Amniotic stem cell (primary cell): Measurements from ENCODE around the gene ZNF423.

Experiments used
- DNase-seq: peaks from one replicate; lab custom pipeline; 2025; lab: John Stamatoyannopoulos, UW

Gene ZNF423

DNA sequence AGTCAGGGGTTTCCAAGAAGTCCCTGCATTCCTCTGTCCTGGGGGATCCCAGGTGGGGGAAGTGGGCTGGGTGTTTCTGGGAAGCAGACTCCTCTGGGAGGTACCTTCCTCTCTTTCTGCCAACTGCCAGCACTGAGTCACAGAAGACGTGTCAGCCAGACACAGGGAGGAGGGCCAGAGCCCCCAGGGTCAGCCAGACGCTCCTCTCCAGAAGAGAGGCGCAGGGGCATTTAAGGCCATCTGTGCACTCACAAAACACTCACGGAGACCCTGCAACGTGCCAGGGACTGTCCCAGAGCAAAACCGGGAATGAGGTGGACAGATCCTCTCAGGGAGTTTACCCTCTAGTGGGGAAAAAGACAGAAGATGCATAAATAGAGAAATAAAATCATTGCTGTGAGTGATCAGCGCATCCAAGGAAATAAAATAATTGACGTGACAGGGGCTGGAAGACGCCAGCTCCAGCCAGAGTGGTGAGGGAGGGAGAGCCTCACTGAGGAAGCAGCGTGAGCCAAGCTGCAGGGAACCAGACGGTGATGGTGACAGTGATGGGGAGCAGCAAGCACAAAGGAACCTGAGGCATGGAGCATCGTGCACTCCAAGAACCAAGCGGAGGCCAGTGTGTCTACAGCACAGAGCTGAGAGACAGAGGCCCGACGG lies 105.4 kb downstream of the ZNF423 start:
- no peak for DNase-seq

DNA sequence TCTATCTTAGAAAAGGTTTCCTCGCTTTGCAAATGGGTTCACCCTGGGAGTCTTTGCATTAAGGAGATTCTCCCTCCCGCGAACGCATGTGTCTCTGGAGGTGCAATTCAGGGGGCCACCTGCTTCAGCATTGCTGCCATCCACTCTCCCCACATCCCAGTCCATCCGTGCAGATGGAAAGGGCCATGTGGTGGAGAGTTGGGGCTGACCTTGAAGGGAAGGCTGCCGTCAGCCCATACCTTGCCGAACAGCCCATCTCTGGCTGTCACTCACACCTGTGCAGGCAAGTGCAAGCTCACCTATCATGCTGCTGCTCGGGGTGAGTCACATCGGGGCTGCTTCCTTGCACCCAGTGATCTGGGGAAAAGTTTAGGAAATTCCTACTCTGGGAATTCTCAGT lies 106.1 kb downstream of the ZNF423 start:
- no peak for DNase-seq

DNA sequence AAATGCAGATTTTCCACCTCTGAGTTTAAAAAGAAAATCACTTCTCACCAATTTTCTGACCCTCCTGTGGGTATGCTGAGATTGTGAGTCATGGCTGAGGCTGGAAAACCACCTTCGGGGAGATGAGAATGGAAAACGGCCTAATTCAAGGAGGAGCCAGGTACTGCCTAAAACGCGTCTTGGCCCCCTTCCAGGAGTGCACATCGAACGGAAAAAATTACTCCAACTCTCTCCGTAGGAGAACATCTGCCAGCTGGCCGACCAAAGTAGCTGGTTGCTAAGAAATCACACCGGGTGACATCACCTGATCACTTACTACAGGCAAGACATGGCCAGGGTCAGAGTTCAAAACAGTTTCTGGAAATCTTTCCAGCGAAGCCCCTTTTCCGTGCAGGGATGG lies 107.6 kb downstream of the ZNF423 start:
- DNase-seq = no peak

DNA sequence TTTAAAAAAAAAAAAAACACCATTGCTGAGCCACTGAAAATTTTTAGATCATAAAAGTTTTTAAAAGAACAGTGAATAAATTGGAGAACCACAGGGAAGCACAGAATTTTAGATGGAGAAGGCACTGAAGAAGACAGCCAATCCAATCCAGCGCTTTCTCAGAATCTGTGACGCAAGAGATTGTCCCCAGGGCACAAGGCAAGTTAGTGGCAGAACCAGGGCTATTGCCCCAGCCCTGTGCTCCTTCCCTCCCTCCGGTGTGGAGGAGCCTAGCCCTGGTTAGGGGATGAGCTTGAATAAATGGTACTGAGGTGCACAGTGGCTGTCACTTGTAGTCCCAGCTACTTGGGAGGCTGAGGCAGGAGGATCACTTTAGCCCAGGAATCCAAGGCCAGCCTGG lies 108.3 kb downstream of the ZNF423 start:
- DNase-seq = no peak

DNA sequence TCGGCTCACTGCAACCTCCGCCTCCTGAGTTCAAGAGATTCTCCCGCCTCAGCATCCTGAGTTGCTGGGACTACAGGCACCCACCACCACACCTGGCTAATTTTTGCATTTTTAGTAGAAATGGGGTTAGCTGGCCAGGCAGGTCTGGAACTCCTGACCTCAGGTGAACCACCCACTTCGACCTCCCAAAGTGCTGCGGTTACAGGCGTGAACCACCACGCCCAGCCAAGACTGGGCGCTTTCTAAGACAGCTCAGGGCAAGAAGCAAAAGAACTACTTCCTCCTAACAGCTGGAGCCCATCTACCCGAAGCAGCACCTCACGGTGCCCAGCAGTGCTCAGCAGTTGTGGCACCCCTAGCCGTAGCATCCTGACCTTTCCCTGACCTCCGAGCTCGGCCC lies 109.4 kb downstream of the ZNF423 start:
- DNase-seq = no peak

DNA sequence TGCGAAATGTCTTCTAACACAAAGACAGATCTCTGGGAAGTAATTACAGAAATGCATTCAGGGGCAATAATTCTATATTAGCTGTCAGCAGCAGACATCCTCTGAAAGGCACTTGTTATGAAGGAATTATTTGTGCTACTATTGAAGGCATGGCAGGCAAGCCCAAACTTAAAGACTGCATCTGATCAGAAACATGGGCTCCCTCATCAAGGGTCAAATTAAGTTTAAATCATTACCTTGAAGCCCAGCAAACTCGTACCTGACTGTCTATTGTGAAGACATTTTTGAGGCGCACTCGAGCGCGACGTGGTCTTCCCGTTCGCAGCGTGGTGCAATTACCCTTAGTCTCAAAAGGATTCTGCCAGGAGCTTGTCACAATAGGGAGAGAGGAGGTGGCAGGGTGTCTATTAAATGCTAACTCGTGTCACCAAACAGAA lies 110.6 kb downstream of the ZNF423 start:
- DNase-seq = no peak

DNA sequence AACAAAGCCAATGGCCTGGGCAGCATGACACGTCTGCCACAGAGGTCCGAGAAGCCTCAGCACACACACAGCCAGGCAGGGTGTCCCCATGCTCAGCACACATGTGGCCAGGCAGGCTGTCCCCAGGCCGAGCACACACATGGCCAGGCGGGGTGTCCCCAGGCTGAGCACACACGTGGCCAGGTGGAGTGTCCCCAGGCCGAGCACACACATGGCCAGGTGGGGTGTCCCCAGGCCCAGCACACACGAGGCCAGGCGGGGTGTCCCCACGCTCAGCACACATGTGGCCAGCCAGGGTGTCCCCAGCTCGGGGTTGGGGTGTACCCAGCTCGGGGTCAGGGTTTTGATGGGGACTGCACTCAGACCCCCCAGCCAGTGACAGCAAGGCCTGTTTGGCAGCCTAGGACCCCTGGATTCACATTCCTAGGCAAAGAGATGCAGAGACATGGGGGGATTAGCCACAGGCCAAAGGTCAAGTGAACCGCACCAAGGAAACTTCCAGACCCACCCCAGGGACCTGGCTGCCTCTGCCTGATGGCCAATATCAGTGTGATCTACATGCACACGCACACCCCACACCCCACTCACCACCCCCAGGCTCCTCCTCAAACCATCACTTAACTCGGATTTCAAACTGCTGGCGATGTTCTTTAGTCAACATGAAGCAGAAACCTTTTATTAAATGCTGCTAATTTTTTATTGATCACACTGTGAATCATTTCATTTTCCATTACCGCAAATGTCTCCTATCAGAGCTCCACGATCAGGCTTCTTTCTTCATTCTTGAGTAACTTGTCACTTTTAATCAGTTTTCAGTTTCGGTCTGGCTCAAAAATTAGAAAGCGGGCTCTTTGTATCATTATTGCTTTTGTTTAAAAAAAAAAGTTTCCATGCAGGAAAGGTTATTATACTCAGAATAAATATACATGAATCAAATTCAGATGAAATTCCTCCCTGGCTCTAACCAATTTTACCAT lies 111.4 kb downstream of the ZNF423 start:
- DNase-seq = no peak

DNA sequence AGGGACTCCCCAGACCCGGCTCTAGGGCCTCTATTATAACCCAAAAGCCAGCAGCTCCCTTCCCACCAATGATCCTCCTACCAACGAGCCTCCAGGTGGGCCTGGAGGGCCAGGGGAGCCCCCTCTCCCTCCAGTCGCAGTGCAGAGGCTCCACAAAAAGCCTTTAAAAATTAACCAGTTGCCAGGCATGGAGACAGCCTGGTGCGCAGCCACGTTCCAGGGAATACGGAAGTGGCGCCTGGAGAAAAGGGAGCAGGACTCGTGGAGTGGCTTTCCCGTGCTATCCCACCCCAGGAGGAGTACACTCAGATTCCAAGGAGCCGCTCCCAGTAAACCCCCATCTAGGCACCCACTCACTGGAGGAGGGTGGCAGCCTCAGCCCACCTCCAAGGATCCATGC lies 112.3 kb downstream of the ZNF423 start:
- no peak for DNase-seq

DNA sequence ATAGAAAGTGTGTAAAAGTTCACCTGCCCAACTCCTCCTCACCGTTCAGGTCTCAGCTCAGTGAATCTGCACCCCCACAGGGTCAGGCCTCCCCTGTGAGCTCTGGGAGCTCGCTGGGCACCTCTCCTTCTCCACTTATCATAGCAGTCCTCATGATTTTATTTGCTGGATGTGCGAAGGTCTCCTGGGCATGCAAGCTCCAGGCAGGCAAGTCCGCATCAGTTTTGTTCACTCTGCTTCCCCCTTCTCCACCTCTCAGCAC lies 112.8 kb downstream of the ZNF423 start:
- no peak for DNase-seq

DNA sequence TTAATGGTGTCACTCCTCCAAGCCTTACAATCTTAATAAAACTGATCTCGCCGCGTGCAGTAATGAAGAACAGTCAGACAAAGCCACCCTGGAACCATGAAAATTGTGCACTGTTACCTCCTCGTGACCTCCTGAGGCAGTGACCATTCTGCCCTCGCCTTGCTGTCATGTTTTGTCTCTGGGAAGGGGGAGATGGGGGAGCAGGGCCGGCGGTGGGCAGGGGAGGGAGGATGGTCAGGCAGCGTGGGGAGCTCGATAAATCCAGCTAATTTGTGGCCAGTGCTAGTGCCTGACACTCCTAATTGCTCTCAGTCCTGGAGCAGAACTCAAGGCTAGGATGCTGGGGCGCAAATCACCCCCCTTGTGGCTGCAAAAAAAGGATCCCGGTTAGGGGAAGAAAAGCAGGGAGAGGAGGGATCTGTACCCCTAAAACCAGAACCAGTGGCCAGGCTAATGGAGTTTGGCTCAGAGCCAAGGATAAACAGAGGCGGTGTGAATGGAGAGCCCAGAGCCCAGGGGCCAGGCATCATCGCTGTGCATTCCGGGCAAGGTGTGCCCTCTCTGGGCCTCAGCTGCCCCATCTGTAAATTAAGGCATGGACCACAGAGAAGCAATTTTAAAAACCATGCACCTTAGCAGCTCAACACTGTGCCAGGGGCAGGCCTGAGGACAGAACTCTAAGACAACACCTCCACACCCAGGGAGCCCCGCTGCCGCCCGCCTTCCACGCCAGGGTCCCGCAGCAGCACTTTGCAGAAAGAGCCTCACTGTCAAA lies 113.3 kb downstream of the ZNF423 start:
- no peak for DNase-seq

DNA sequence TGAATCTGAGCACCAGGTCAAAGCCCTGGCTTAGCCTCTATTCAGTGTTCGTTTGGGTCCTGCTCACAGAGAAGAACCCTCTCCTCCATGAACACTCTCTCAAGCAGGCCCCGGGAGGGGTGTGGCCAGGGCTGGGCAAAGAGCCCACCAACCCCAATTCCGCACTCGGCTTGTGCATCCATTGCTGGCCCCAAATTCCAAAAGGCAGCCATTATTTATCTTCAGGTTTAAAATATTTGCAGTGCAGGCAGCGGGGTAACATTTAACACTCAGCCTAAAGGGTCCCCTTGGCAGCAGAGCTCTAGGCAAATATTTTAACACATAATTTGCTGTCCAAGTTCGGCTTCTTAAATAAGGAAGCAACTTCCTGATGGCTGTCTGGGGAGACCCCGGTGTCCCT lies 115.7 kb downstream of the ZNF423 start:
- no peak for DNase-seq

DNA sequence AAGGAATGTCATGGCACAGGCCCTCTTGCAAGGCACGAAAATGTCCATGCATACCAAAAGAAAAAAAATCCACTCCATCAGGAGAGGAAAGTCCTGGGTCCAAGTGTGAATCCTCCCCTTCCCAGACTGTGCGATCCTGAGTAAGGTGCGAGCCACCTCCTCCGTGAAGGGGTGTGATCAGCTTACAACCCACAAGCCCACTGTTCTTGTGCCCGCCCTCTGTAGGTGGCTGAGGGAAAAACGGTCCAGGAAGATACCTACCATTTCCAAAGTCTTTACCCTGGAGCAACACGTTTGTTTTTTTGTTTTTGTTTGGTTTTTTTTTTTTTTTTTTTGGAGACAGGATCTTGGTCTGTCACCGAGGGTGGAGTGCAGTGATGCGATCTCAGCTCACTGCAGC lies 116.5 kb downstream of the ZNF423 start:
- no peak for DNase-seq

DNA sequence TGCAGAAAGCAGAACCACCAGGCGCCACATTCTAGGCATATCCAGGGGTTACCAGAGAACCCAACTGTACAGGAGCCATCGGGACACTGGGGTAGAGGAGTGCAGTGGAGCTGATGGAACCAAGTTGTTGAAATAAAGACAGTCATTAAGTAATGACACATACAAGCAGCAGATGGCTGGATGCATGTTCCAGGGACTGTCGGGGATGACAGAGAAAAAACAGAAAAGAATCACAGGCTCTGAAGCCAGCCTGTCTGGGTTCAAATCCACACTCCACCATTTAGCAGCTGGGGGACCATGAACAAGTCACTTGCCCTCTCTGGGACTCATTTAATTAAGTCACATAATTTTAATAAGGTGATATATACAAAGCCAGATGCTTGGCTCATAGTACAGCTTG lies 117.1 kb downstream of the ZNF423 start:
- DNase-seq = no peak

DNA sequence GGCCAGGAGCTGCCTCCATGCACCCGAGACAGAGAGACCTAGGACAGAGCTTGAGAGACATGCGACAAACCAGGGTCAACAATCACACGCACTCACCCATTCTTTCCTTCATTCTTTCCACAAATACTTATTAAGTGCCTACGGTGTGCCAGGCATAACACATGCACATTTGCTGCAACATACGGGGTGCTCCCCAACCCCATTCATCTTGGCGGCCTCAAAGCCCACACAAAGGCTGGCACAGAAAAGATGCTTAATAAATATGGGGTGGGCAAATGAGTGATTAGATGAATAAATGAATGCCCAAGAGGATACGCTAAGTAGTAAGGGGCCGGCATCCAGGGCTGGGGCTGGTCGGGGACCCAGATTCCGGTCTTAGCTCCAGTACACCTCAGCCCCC lies 117.9 kb downstream of the ZNF423 start:
- no peak for DNase-seq

DNA sequence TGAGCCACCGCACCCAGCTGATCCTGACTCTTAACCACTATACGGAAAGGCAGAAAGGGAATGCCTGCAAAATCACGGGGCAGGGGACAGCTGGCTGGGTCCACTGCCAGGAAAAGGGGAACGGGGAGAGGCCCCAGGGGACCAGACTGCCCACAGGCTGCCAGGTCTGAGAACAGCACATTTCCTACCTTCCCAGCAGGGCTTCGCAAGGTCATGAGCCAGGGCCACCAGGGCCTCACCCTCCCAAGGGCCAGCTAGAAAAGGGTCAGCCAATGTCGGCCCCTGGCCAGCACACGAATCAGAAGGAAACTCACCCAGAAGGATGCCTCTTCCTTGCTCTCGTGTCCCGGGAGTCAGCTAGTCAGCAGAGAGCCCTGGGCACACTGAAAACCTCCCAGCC lies 118.4 kb downstream of the ZNF423 start:
- DNase-seq = no peak

DNA sequence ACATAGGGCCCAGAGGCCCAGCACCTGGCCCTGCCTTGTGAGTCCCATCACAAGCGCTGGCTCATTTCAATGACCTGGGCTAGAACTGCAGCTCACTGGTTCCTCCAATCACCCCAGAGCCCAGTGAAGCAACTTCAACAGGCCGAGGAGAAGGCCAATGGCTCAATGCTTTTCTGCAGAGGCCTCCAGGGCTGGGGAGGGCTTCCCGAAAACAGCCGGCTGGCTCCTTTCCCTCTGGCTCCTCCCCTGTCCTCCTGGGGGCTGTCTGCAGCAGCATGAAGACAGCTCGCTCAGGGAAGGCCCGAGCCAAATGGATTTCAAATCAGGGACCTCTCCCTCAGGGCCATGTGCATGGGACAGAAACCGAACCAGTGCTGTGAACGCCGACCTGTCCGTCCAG lies 121.6 kb downstream of the ZNF423 start:
- DNase-seq = no peak

DNA sequence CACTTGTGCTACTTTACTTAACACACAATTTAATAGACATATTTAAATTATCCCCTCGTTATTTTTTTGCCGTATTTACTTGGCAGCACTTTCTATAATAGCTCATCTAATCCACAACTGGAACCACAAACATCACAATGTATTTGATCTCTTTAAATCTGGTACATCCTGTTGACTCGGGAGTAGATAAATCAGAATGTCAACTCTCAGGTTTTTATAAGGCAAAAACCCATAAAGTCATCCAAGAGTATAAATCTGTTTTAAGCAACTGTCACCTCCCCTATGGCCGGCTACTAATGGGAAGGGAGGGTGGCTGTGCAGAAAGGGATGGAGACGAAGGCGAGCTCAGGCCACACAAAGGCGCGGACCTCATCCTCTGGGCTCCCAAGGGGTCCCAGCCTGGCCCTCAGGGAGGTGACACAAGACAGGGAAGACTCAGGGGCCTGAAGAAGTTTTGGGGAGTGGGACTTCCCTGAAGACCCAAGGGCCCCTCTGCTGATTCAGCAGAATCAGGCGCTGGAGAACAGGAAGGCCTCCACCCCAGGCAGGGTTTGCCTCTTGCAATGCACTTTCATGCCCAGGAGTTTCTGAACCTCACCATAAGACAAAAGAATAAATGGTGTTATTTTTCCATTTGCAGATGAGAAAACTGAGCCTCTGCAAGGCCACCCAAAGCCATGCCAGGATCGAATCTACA lies 122.5 kb downstream of the ZNF423 start:
- DNase-seq = no peak

DNA sequence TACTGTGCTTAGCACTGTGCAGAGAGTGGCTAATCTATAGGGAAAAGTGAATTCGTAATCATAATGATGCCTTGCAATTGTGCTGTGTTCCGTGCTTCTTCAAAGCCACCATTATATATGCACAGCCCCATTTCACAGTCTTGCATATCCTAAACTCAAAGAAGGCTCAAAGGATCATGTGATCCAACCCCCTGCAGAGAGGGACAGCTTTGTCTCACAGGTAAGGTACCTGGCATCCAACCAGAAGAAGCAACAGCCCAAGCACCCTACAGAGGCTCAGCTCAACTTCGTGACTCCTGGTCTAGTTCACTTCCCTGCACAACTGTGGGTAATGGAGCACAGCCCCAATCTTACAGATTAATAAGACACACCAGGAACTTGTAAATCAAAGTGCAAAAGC lies 124.0 kb downstream of the ZNF423 start:
- DNase-seq = no peak

DNA sequence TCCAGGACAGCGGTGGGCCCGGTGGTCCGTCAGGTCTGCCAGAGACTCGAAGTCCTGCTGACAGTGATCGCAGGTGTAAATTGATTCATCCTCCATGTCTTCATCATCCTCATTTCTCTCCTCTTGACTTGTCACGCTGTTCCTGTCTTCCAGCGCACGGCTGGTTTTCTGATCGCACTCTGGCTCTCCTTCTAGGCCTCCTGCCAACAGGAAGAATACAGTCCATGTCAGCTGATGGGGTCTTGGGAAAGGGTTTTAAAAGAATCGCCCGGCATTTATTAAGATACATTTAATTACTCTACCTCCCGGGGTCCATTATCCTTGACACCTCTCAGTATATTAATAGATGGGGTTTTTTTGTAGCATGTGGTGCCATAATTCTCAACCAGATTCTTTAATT lies 125.1 kb downstream of the ZNF423 start:
- no peak for DNase-seq

DNA sequence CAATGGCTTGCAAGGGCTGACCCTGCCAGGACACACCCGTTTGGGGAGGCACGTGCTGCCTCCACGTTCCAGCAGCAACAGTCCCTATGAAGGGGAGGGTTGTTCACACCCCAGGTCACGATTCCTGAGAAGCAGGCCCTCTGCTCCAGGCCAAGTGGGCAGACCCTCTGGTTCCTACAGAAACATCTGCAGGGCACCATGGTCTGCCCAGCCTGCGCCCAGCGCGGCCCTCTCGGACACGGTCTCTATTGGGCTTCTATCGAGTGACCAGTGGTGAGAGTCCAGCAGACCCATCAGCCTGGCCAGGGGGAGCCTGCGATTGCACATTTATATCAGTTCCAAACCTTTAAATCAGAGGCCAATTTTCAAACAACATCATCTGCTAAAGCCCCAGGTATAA lies 128.3 kb downstream of the ZNF423 start:
- no peak for DNase-seq

DNA sequence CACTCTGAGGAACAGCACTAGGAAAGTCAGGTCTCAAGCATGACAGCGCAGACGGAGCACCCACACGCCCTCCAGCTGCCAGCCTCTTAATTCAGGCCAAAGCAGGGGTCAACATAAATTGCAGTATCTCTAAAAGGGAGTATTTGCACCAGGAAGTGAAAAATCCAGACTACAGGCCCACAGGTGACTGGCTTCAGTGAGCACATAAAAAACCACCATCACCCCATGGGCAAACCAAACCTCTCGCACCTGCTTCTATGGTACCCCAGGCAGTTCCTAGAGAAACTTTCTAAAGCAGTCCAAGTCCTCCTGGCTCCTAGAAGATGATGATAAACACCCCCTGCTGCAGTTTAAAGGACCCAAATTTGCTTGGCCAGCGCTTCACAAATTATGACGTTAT lies 129.8 kb downstream of the ZNF423 start:
- DNase-seq = no peak

DNA sequence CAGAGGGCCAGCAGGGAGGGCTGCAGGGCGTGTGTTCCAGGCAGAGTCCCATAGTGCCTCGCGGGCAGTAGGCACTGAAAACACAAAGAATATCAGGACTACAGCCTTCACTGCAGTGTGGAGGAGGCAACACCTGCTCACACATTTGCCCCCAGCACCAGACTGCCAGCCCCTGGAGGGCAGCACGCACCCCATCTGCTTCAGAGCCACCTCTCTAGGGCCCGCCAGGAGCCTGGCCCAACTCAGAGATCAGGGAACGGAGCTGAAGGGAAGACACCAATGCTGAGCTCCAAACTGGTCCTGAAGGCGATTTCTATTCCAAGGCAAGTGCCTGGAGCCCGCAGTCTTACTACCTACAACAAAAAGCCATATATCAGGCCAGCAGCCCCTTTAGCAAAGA lies 130.3 kb downstream of the ZNF423 start:
- no peak for DNase-seq
